ENCODE results near the gene PTPRG. TPM values are rescaled to one million over a fixed set of nuclear protein-coding genes. Genes with fewer than 3 reads are reported as not detected.

Gene PTPRG
- total RNA-seq, 4 donors from 2014 or later = 33.5 to 56.6 (median 46.9) TPM

GRCh38 chr3:62209101-62209500 is 647.7 kb downstream of the PTPRG start:
- Histone ChIP-seq H3K4me1 (no peaks in the 10 kb centered on the region), H3K27ac (no peak overlapping the region), H3K36me3 (no peaks in the 10 kb centered on the region), H3K4me3 (no peak overlapping the region), H3K9me3 (no peaks in the 10 kb centered on the region), H3K27me3 (no peaks in the 10 kb centered on the region)
- TF ChIP-seq CTCF (IDR thresholded peaks at IDR 0.05) = no peak
- no peak for TF ChIP-seq POLR2A (IDR thresholded peaks at IDR 0.05)
- DNase-seq = no peak

GRCh38 chr3:62210011-62210410 is 648.6 kb downstream of the PTPRG start:
- H3K9me3 ChIP-seq = no peaks in the 10 kb centered on the region
- DNase-seq = no peak
- no peaks in the 10 kb centered on the region for H3K27me3 ChIP-seq
- no peak for TF ChIP-seq CTCF (IDR thresholded peaks at IDR 0.05)
- TF ChIP-seq POLR2A (IDR thresholded peaks at IDR 0.05) = no peak
- no peaks in the 10 kb centered on the region for H3K4me1 ChIP-seq
- no peak overlapping the region for H3K27ac ChIP-seq
- no peak overlapping the region for H3K4me3 ChIP-seq
- no peaks in the 10 kb centered on the region for H3K36me3 ChIP-seq

- H3K36me3 ChIP-seq = no peaks in the 10 kb centered on the region
- H3K4me3 ChIP-seq = no peak overlapping the region
- no peaks in the 10 kb centered on the region for H3K27me3 ChIP-seq
- no peak overlapping the region for H3K27ac ChIP-seq
- TF ChIP-seq CTCF (IDR thresholded peaks at IDR 0.05) = no peak
- no peak for TF ChIP-seq POLR2A (IDR thresholded peaks at IDR 0.05)
- DNase-seq = no peak
- no peaks in the 10 kb centered on the region for H3K4me1 ChIP-seq
- H3K9me3 ChIP-seq = no peaks in the 10 kb centered on the region
These were observed 650.5 kb downstream of the PTPRG start for GRCh38 chr3:62211675-62212429.

- no peaks in the 10 kb centered on the region for H3K27me3 ChIP-seq
- no peaks in the 10 kb centered on the region for H3K4me1 ChIP-seq
- no peaks in the 10 kb centered on the region for H3K9me3 ChIP-seq
- DNase-seq = no peak
- H3K36me3 ChIP-seq = peaks cover 0 to 11% (median 0%) of the 10 kb centered on the region in 3 donors
- no peak for TF ChIP-seq POLR2A (IDR thresholded peaks at IDR 0.05)
- no peak overlapping the region for H3K4me3 ChIP-seq
- H3K27ac ChIP-seq = no peak overlapping the region
These were observed 653.5 kb downstream of the PTPRG start for GRCh38 chr3:62214850-62215249.

GRCh38 chr3:62220616-62221015 is 659.2 kb downstream of the PTPRG start:
- no peak overlapping the region for H3K4me3 ChIP-seq
- H3K36me3 ChIP-seq = peaks cover 0 to 31% (median 0%) of the 10 kb centered on the region in 3 donors
- no peak for DNase-seq
- no peaks in the 10 kb centered on the region for H3K27me3 ChIP-seq
- no peak overlapping the region for H3K27ac ChIP-seq
- TF ChIP-seq CTCF (IDR thresholded peaks at IDR 0.05) = no peak
- no peak for TF ChIP-seq POLR2A (IDR thresholded peaks at IDR 0.05)
- no peaks in the 10 kb centered on the region for H3K9me3 ChIP-seq
- H3K4me1 ChIP-seq = no peaks in the 10 kb centered on the region

GRCh38 chr3:62225051-62225450 is 663.7 kb downstream of the PTPRG start:
- TF ChIP-seq CTCF (IDR thresholded peaks at IDR 0.05) (no peak), POLR2A (IDR thresholded peaks at IDR 0.05) (no peak)
- Histone ChIP-seq H3K9me3 (no peaks in the 10 kb centered on the region), H3K4me1 (no peaks in the 10 kb centered on the region), H3K27me3 (no peaks in the 10 kb centered on the region), H3K4me3 (no peak overlapping the region), H3K36me3 (peaks cover 0 to 18% (median 0%) of the 10 kb centered on the region in 3 donors), H3K27ac (no peak overlapping the region)
- DNase-seq = no peak
